K562 (cell line): ENCODE measurements around the gene CAMK2N1. TPM values are rescaled to one million over a fixed set of nuclear protein-coding genes. Genes with fewer than 3 reads are reported as not detected.

Experiments used
- ATAC-seq: fragments of 200-7000 bp; cut with Tn5 transposase; 3 replicates; pipeline ENCODE4 v1.9.1; 2020; ENCODE audit warnings: moderate library complexity
- BruUV-seq: library from RNA; stranded (reverse); fragments of 400-500 nt; replicated peaks from 2 replicates; lab custom pipeline; 2021; lab: Mats Ljungman, UMichigan
- CTCF ChIA-PET: fragments of 300-600 bp; formaldehyde crosslinking; extraction: SDS; loops from one replicate; lab custom pipeline; 2021; ENCODE audit warnings: low intra/inter-chr PET ratio; lab: Yijun Ruan, JAX
- POLR2A ChIA-PET: fragments of 300-600, 350-650 bp; sonication (Branson Sonifier 250); formaldehyde crosslinking; extraction: SDS; loops from one replicate; lab custom pipeline; 2021; ENCODE audit warnings: antibody characterized with exemption, inconsistent platforms; lab: Yijun Ruan, JAX
- DNase-seq, 4 experiments: peaks; one replicate each; pipeline versions ENCODE4 v3.0.0 to v3.0.0-alpha.2; 2011 to 2018; ENCODE audit warnings: low spot score in 3 of 4, mixed read lengths in 3 of 4; ENCODE audit errors: extremely low read depth in 1 of 4
- FAIRE-seq: peaks from 2 replicates; lab custom pipeline; 2011; peaks lifted over from hg19 to GRCh38; lab: Jason Lieb, UNC
- H2AFZ ChIP-seq: 2 replicates; pipeline ENCODE4 v1.6.0; 2011; ENCODE audit warnings: low read depth, low read length, control low read depth, inconsistent platforms
- H3K27ac ChIP-seq: fragments of 200-600 bp; 3 replicates; pipeline ENCODE4 v1.8.0; 2011; ENCODE audit warnings: low read depth, mild to moderate bottlenecking, control low read depth, inconsistent platforms, low read length, moderate library complexity, mixed read lengths; ENCODE audit errors: extremely low read depth
- H3K27me3 ChIP-seq, 2 experiments: fragments of 300-600 bp in 1 of 2; 2 replicates in 1 of 2; 3 replicates in 1 of 2; pipeline versions ENCODE4 v1.6.0 to v1.8.0; 2011; ENCODE audit warnings: inconsistent platforms in 2 of 2, low read length in 2 of 2, mild to moderate bottlenecking in 1 of 2, mixed read lengths in 1 of 2, moderate library complexity in 1 of 2; ENCODE audit not compliant: control insufficient read depth in 2 of 2, insufficient read depth in 2 of 2
- H3K36me3 ChIP-seq: fragments of 300-600 bp; 3 replicates; pipeline ENCODE4 v1.8.0; 2011; ENCODE audit warnings: mild to moderate bottlenecking, low read length, inconsistent platforms; ENCODE audit not compliant: control insufficient read depth, insufficient read depth
- H3K4me1 ChIP-seq, 2 experiments: fragments of 200-600 bp in 1 of 2; replicated peaks in 1 of 2; 2 replicates in 1 of 2; 3 replicates in 1 of 2; pipeline versions ENCODE4 v1.5.1 to v1.8.0; 2011; ENCODE audit warnings: inconsistent platforms in 2 of 2, low read length in 2 of 2, mild to moderate bottlenecking in 1 of 2, mixed read lengths in 1 of 2, moderate library complexity in 1 of 2; ENCODE audit not compliant: control insufficient read depth in 2 of 2, insufficient read depth in 2 of 2
- H3K4me2 ChIP-seq: 2 replicates; pipeline ENCODE4 v1.6.1; 2011; ENCODE audit warnings: low read length, control low read depth, inconsistent platforms, mixed read lengths; ENCODE audit not compliant: insufficient read depth
- H3K4me3 ChIP-seq: fragments of 200-600 bp; sonication (generic), shearing (Covaris generic); 2 replicates; pipeline ENCODE4 v1.5.1; 2016; ENCODE audit warnings: control low read depth, inconsistent platforms
- H3K79me2 ChIP-seq: fragments of 200-600 bp; 3 replicates; pipeline ENCODE4 v1.8.0; 2011; ENCODE audit warnings: low read length, inconsistent platforms; ENCODE audit not compliant: control insufficient read depth, insufficient read depth
- H3K9ac ChIP-seq, 2 experiments: 2 replicates each; pipeline versions ENCODE4 v1.6.0 to v1.6.1; 2011; ENCODE audit warnings: low read depth in 2 of 2, low read length in 2 of 2, control low read depth in 1 of 2, inconsistent platforms in 1 of 2, mild to moderate bottlenecking in 1 of 2, mixed read lengths in 1 of 2; ENCODE audit not compliant: insufficient read depth in 1 of 2
- H3K9me1 ChIP-seq: one replicate; pipeline ENCODE4 v1.6.0; 2011; ENCODE audit warnings: inconsistent platforms, mild to moderate bottlenecking, low read length, moderate library complexity; ENCODE audit not compliant: control insufficient read depth, insufficient read depth
- H3K9me3 ChIP-seq: replicated peaks from 2 replicates; pipeline ENCODE4 v1.5.1; 2011; ENCODE audit warnings: low read depth, low read length, inconsistent platforms; ENCODE audit not compliant: control insufficient read depth, insufficient read depth
- H4K20me1 ChIP-seq: replicated peaks from 2 replicates; pipeline ENCODE4 v1.6.1; 2011; ENCODE audit warnings: low read length, inconsistent platforms, mixed read lengths; ENCODE audit not compliant: control insufficient read depth, insufficient read depth
- FIP1L1 ChIP-seq: fragments of 200-400 bp; formaldehyde crosslinking; IDR thresholded peaks from 2 replicates; pipeline ENCODE4 v1.6.1; 2018; ENCODE audit warnings: mild to moderate bottlenecking, low read depth, low read length; ENCODE audit not compliant: poor library complexity, severe bottlenecking
- PRDM10 ChIP-seq: fragments of 450-650 bp; IDR thresholded peaks from 2 replicates; pipeline ENCODE4 v1.6.1; 2018; ENCODE audit not compliant: partially characterized antibody
- RBFOX2 ChIP-seq: fragments of 200-400 bp; formaldehyde crosslinking; IDR thresholded peaks from 2 replicates; pipeline ENCODE4 v1.6.1; 2017; ENCODE audit warnings: low read depth, mild to moderate bottlenecking, low read length, moderate library complexity
- ZBTB7A ChIP-seq: IDR thresholded peaks from 2 replicates; pipeline ENCODE4 v1.6.1; 2011; ENCODE audit warnings: low read depth, mild to moderate bottlenecking, low read length, moderate library complexity, borderline replicate concordance; ENCODE audit not compliant: control insufficient read depth
- ZNF586 ChIP-seq: fragments of 450-650 bp; formaldehyde crosslinking; conservative IDR thresholded peaks from 2 replicates; pipeline ENCODE4 v1.4.0; 2020; ENCODE audit warnings: mild to moderate bottlenecking, moderate library complexity
- WGBS: fragments of 100-300 bp; shearing (Covaris generic); methylation state at CpG from one replicate; pipeline ENCODE4 v1.1.6; 2016; ENCODE audit warnings: low coverage, mixed read lengths; ENCODE audit not compliant: insufficient coverage; ENCODE audit errors: missing lambda C conversion rate; 5-methylcytosine and 5-hydroxymethylcytosine counted together
- in situ Hi-C: fragments of 300-500 bp; cut with MboI; formaldehyde crosslinking; loops from 4 replicates; pipeline ENCODE4 v1.15.0; 2018; ENCODE audit warnings: inconsistent platforms, mixed read lengths
- intact Hi-C: fragments of 100-400 bp; cut with micrococcal nuclease; formaldehyde crosslinking; loops from 2 replicates; pipeline ENCODE4 v1.14.2; 2022
- polyA plus RNA-seq, 8 experiments: library from polyadenylated mRNA; depleted of rRNA in 4 of 8; stranded (reverse) in 5 of 8; unstranded in 3 of 8; fragments of >200 nt; fragmentation: Nextera tagmentation in 2 of 8; fragmentation: Illumina TruSeq in 1 of 8; extraction: Ambion mirVana in 2 of 8; extraction: Trizol in 1 of 8; gene quantifications; 2 replicates each; pipeline versions ENCODE4 v1.2.1 to v1.2.3, GENCODE V29; 2011 to 2014; ENCODE audit warnings: inconsistent platforms in 1 of 8, missing spikeins in 1 of 8
- total RNA-seq, 7 experiments: library from RNA; depleted of rRNA in 6 of 7; stranded (reverse); fragments of >200 nt in 6 of 7; fragmentation: Illumina TruSeq in 2 of 7; extraction: Trizol in 2 of 7; gene quantifications; 2 replicates each; pipeline versions ENCODE4 v1.2.1 to v1.2.3, GENCODE V29; 2011 to 2021; ENCODE audit warnings: low replicate concordance in 1 of 7

CAMK2N1 gene
- total and polyA plus RNA-seq, 9 of the 15 experiments (the other 6 are each of a cell fraction or from before 2014, with no cell fraction given) = 0.09 to 1.4 (median 0.34) TPM

DNA sequence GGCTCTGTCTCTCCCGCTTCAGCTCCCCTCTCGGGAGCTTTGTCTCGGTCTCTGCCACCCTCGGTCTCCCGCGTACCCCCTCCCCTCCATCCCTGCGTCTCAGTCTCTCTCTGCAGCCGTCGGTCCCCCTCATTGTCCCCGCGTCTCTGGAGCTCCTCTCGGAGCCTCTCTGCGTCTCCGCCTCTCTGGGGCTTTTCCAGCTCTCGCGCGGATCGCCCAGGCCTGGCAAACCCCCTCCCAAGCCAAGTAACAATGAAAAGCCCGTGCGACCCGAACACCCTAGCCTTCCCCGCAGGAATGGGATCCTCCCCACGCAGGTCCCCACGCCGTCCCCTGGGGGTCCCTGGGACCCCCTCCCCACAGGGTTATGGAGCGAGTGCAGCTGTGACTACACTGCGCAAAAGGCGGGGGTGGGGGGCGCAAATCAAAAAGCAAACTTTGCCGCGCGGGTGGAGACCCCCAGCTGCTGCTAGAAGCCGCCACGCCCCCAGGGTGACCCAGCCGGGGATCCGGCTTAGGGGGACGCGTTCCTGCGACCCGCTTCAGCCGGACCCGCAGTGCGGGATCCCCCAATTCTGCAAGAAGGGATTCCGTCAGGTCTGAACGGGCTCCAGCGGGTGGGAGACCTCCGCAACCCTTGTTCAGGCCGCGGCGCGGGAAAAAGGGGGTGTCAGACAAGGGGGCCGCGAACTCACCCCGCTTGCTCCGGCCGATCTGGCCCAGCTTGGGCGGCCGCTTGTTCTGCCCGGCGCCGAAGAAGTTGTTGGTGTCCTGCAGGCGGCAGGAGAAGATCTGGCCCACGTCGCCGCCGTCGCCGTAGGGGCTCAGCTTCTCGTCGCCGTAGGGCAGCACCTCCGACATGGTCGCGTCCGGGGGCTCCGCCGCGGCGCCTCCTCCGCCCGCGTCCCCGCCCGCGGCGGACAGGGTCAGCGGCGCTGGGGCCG is 1.2 kb downstream of the CAMK2N1 start:
- H3K4me2 ChIP-seq = no peak overlapping the region
- in situ Hi-C loops = no loop called here
- CTCF ChIA-PET = no interaction called here
- H3K4me3 ChIP-seq = no peak overlapping the region
- ATAC-seq (no peak), DNase-seq (no peak), FAIRE-seq (no peak)
- H3K9me1 ChIP-seq = no peaks in the 10 kb centered on the region
- H2AFZ ChIP-seq = no peak overlapping the region
- H4K20me1 ChIP-seq = peaks cover 6% of the 10 kb centered on the region
- 39% methylated on average over 72 of the region's 89 CpGs for WGBS
- H3K4me1 ChIP-seq = peaks cover 0 to 35% of the 10 kb centered on the region in 2 experiments; a peak in 3 of 5 replicates
- TF ChIP-seq ZNF586 (CRISPR knock-in tag) = no peak
- TF ChIP-seq RBFOX2 = 0 out of 2 replicates have a peak, but pooled peaks have one; percentile 28
- peak; percentile 43; the same call in 1 of the 2 replicates for TF ChIP-seq ZBTB7A
- TF ChIP-seq FIP1L1 = peak; percentile 34
- peak; percentile 45 for TF ChIP-seq PRDM10
- no peak overlapping the region for H3K27ac ChIP-seq
- no peaks in the 10 kb centered on the region for H3K36me3 ChIP-seq
- POLR2A ChIA-PET = no interaction called here
- no peak overlapping the region for H3K9ac ChIP-seq
- BruUV-seq = no TSS peak
- no peaks in the 10 kb centered on the region for H3K79me2 ChIP-seq
- intact Hi-C loops = no loop called here
- H3K27me3 ChIP-seq = peaks cover 33 to 71% of the 10 kb centered on the region in 2 experiments
- no peaks in the 10 kb centered on the region; the same call in 1 of the 2 replicates for H3K9me3 ChIP-seq
